D721Med (cell line): ENCODE data around the gene KLHL7.
"Not testable (repeated sequence)": the region's sequence is repeated elsewhere in the genome, so short reads cannot be mapped to it uniquely, and the experiment has no call there.

Experiments
- DNase-seq: peaks from one replicate; pipeline ENCODE4 v3.0.0; 2011; ENCODE audit warnings: low spot score; ENCODE audit not compliant: insufficient read length
- FAIRE-seq: peaks from 2 replicates; lab custom pipeline; 2011; peaks lifted over from hg19 to GRCh38; lab: Jason Lieb, UNC
- TF ChIP-seq, protein P1 (sequence below): IDR thresholded peaks from 2 replicates; pipeline ENCODE4 v1.5.1; 2012; ENCODE audit warnings: mild to moderate bottlenecking, control low read depth; ENCODE audit not compliant: insufficient read depth; ENCODE audit errors: missing control alignments

The KLHL7 gene

DNA sequence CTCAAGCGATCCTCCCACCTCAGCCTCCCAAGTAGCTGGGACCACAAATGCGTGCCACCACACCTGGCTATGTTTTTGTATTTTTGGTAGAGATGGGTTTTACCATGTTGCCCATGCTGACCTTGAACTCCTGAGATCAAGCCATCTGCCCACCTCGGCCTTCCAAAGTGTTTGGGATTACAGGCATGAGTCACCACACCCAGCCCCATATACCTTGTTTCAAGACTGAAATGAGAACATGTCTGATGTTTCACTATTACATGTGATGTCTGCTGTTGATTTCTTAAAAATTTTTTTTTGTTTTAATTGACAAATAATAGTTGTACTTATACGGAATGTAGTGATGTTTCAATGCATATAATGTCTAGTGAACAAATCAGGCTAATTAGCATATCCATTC, 14.5 kb downstream of the KLHL7 start:
- TF ChIP-seq, protein P1, sequence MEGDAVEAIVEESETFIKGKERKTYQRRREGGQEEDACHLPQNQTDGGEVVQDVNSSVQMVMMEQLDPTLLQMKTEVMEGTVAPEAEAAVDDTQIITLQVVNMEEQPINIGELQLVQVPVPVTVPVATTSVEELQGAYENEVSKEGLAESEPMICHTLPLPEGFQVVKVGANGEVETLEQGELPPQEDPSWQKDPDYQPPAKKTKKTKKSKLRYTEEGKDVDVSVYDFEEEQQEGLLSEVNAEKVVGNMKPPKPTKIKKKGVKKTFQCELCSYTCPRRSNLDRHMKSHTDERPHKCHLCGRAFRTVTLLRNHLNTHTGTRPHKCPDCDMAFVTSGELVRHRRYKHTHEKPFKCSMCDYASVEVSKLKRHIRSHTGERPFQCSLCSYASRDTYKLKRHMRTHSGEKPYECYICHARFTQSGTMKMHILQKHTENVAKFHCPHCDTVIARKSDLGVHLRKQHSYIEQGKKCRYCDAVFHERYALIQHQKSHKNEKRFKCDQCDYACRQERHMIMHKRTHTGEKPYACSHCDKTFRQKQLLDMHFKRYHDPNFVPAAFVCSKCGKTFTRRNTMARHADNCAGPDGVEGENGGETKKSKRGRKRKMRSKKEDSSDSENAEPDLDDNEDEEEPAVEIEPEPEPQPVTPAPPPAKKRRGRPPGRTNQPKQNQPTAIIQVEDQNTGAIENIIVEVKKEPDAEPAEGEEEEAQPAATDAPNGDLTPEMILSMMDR, result no peak
- FAIRE-seq (no peak), DNase-seq (no peak)

DNA sequence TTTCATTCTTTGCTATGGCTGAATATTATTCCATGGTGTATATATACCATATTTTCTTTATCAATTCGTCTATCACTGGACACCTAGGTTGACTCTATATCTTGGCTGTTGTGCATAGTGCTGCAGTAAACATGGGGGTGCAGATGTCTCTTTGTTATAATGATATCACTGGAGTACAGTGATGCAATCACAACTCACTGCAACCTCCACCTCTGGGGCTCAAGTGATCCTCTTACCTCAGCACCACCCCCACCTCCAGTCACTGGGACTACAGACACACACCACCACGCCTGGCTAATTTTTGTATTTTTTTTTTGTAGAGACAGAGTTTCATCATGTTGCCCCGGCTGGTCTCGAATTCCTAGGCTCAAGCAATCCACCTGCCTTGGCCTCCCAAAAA, 15.6 kb downstream of the KLHL7 start:
- no peak for FAIRE-seq
- no peak for DNase-seq

DNA sequence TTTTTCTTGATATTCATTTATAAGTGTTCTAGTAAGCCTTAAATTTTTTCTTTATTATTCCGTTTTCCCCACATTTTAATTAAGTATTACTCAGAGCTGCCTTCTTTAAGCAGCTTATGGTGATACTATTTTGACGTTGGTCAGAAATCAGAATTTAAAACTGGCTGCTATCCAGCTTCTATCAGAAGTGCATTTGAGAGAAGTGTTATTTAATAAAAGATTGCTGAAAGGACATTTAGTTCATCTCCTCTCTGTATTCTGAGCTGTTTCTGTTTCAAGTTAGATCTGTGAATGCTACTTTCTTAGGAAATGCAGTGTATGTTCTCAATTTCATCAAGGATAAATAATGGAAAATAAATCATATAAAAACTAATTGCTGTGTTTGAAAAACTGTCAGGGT, 17.4 kb downstream of the KLHL7 start:
- no peak for FAIRE-seq
- TF ChIP-seq, protein P1, result no peak
- no peak for DNase-seq

More for the DNA sequence above, 15.6 kb downstream of the KLHL7 start:
- TF ChIP-seq, protein P1, result no peak

DNA sequence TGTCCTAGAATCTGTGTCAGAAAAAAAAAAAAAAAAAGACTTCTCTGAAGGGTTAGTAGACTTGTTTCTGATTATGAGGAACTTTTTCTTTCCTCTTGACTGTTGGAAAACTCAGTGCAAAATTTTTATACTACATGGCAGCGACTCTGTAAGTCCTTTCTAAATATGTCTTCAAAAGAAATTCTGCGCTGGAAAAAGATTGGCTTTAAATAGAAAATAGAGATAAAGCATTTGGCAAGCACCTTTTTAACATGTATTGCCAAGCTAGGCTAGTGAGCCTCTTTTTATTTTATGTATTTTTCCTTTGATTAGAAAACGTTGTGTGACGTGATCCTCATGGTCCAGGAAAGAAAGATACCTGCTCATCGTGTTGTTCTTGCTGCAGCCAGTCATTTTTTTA, 17.9 kb downstream of the KLHL7 start:
- TF ChIP-seq, protein P1, result no peak
- DNase-seq (no peak), FAIRE-seq (no peak)

DNA sequence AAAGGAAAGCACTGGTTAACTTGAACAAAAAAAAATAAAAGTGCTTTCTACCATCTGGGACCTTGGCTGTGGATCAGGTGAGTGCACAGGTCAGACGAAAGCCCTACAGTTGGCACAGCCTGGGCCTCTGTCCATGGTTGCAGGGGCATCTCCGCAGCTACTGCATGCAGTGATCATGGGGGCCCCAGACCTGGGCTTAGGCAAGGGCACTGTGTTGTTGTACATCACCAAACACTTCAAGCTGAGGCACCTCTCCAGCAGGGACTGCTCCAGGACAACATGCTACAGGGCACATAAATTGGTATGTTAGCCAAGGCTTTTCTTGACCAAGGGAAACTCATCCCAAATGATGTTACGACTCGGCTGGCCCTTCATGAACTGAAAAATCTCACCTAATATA, 23.5 kb downstream of the KLHL7 start:
- no peak for DNase-seq
- TF ChIP-seq, protein P1, result no peak
- FAIRE-seq, result no peak

DNA sequence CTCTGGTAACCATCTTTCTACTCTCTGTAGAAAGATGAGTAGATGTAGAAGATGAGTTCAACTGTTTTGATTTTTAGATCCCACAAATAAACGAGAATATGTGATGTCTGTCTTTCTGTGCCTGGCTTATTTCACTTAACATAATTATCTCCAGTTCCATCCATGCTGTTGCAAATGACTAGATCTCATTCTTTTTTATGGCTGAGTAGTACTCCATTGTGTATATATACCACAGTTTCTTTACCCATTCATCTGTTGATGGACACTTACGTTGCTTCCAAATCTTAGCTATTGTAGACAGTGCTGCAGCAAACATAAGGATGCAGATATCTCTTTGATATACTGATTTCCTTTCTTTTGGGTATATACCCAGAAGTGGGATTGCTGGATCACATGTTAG, 26.2 kb downstream of the KLHL7 start:
- not testable (repeated sequence) for DNase-seq, FAIRE-seq

DNA sequence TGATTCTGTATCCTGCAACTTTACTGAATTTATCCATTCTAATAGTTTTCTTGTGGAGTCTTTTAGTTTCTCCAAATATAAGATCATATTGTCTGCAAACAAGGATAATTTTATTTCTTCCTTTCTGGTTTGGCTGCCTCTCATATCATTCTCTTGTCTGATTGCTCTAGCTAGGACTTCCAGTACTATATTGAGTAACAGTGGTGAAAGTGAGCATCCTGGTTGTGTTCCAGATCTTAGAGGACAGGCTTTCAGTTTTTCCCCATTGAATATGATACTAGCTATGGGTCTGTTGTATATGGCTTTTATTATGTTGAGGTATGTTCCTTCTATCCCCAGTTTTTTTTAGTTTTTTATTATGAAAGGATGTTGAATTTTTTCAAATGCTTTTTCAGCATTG, 28.2 kb downstream of the KLHL7 start:
- DNase-seq (no peak), FAIRE-seq (no peak)
- TF ChIP-seq, protein P1, result no peak

DNA sequence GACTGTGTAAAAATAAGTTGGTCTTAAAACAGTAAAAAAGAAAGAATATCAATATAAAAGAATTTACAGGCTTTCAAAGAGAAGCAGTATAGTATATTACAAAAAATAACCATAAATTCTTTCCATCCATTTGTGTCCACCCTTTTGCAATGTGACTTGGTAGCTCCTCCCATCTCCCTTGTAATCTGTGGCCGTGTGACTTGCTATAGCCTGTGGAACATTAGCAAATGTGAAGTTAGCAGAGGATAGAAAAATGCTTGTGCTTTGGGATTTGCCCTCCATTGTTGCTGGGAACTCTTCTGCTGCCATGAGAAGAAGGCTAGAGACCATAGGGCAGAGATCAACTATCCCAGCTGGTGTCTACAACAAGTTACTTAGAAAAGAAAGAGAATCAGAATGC, 30.2 kb downstream of the KLHL7 start:
- FAIRE-seq (no peak), DNase-seq (no peak)
- TF ChIP-seq, protein P1, result no peak
